OCI-LY1 (cell line): ENCODE measurements around the gene OS9.

ENCODE experiments used
- EZH2 ChIP-seq: fragments of 200-600 bp; sonication (generic), shearing (Covaris generic); IDR thresholded peaks from 2 replicates; pipeline ENCODE4 v1.8.0; 2017; ENCODE audit warnings: borderline replicate concordance, mixed run types, mild to moderate bottlenecking, antibody characterized with exemption, low read length, moderate library complexity, mixed read lengths
- TF ChIP-seq, protein P1 (sequence below): fragments of 200-600 bp; sonication (generic), shearing (Covaris generic); IDR thresholded peaks from 2 replicates; pipeline ENCODE4 v1.5.1; 2017; ENCODE audit warnings: mild to moderate bottlenecking, antibody characterized with exemption, low read length, moderate library complexity, mixed read lengths

DNA sequence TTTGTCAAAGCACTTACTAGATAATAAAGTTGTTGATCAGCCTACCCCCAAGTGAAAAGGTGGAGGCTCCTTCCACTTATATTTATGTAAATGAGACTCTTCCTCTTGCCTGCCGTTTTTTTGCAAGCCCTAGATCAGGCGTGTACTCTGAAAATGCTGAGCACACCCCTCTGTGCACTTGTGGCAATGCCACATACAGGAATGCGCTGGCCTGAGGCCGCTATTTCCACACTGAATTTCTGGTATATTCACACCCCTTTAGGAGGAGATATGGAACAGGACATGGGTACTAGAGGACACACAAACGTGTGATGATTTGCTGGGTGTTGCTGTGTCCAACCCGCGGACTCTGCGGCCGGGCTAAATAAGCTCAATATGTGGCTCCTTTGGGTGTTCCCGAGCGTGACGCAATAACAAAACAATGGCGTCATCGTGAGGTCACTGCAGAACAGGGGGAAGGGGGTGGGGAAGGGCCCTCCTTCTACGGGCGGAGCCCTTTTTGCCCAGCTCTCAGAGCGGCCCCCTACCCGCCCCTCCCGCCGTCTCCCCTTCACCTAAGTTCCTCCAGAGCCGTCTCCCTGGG is 50.4 kb downstream of the OS9 start:
- TF ChIP-seq, protein P1, sequence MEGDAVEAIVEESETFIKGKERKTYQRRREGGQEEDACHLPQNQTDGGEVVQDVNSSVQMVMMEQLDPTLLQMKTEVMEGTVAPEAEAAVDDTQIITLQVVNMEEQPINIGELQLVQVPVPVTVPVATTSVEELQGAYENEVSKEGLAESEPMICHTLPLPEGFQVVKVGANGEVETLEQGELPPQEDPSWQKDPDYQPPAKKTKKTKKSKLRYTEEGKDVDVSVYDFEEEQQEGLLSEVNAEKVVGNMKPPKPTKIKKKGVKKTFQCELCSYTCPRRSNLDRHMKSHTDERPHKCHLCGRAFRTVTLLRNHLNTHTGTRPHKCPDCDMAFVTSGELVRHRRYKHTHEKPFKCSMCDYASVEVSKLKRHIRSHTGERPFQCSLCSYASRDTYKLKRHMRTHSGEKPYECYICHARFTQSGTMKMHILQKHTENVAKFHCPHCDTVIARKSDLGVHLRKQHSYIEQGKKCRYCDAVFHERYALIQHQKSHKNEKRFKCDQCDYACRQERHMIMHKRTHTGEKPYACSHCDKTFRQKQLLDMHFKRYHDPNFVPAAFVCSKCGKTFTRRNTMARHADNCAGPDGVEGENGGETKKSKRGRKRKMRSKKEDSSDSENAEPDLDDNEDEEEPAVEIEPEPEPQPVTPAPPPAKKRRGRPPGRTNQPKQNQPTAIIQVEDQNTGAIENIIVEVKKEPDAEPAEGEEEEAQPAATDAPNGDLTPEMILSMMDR: no peak
- no peak for TF ChIP-seq EZH2
